IMR-90 (cell line): ENCODE results near the gene NFIA. TPM values are rescaled to one million over a fixed set of nuclear protein-coding genes. Genes with fewer than 3 reads are reported as not detected.

Source experiments
- ATAC-seq: fragments of 200-7000 bp; cut with Tn5 transposase; 2 replicates; pipeline ENCODE4 v1.9.1; 2020; ENCODE audit warnings: low read depth, mild to moderate bottlenecking, moderate library complexity
- BruUV-seq: library from RNA; stranded (reverse); fragments of 400-500 nt; replicated peaks from 2 replicates; lab custom pipeline; 2021; lab: Mats Ljungman, UMichigan
- CTCF ChIA-PET: fragments of 300-600 bp; formaldehyde crosslinking; extraction: SDS; loops from one replicate; lab custom pipeline; 2021; ENCODE audit warnings: antibody characterized with exemption; lab: Yijun Ruan, JAX
- POLR2A ChIA-PET: fragments of 300-600 bp; sonication (Branson Sonifier 250); formaldehyde crosslinking; loops from one replicate; lab custom pipeline; 2022; ENCODE audit warnings: antibody characterized with exemption; ENCODE audit not compliant: unreplicated experiment; lab: Charles Lee
- DNase-seq: peaks from one replicate; pipeline ENCODE4 v3.0.0; 2013
- H2AFZ ChIP-seq: replicated peaks from 2 replicates; pipeline ENCODE3; 2013; ENCODE audit warnings: low read length, mild to moderate bottlenecking; ENCODE audit not compliant: poor library complexity
- H2AK5ac ChIP-seq: 2 replicates; pipeline ENCODE4 v1.6.1; 2013; ENCODE audit warnings: low read depth, low read length, inconsistent platforms
- H2AK9ac ChIP-seq: replicated peaks from 2 replicates; pipeline ENCODE3; 2013; ENCODE audit warnings: mild to moderate bottlenecking, low read depth, low read length, moderate library complexity; ENCODE audit not compliant: poor library complexity
- H2BK120ac ChIP-seq: 2 replicates; pipeline ENCODE4 v1.6.1; 2013; ENCODE audit warnings: low read depth, low read length, inconsistent platforms
- H2BK15ac ChIP-seq: 3 replicates; pipeline ENCODE4 v1.6.1; 2013; ENCODE audit warnings: low read depth, low read length, inconsistent platforms
- H2BK20ac ChIP-seq: 2 replicates; pipeline ENCODE4 v1.6.1; 2013; ENCODE audit warnings: low read depth, mild to moderate bottlenecking, inconsistent platforms, low read length, moderate library complexity
- H2BK5ac ChIP-seq: 2 replicates; pipeline ENCODE4 v1.6.1; 2013; ENCODE audit warnings: mild to moderate bottlenecking, low read depth, low read length, inconsistent platforms; ENCODE audit not compliant: poor library complexity, severe bottlenecking
- H3K14ac ChIP-seq: replicated peaks from 2 replicates; pipeline ENCODE4 v1.6.1; 2013; ENCODE audit warnings: low read depth, low read length, inconsistent platforms
- H3K18ac ChIP-seq: 2 replicates; pipeline ENCODE4 v1.6.1; 2013; ENCODE audit warnings: low read depth, low read length, control low read depth
- H3K23ac ChIP-seq: 2 replicates; pipeline ENCODE4 v1.6.1; 2013; ENCODE audit warnings: low read depth, low read length, inconsistent platforms
- H3K27ac ChIP-seq: 2 replicates; pipeline ENCODE4 v1.5.1; 2013; ENCODE audit warnings: mild to moderate bottlenecking, control low read depth, low read length; ENCODE audit not compliant: insufficient read depth
- H3K27me3 ChIP-seq: 2 replicates; pipeline ENCODE4 v1.6.1; 2013; ENCODE audit warnings: low read length; ENCODE audit not compliant: control insufficient read depth, insufficient read depth
- H3K36me3 ChIP-seq: 2 replicates; pipeline ENCODE4 v1.6.1; 2013; ENCODE audit warnings: low read length, mixed read lengths; ENCODE audit not compliant: control insufficient read depth, insufficient read depth
- H3K4ac ChIP-seq: 2 replicates; pipeline ENCODE4 v1.6.1; 2013; ENCODE audit warnings: low read depth, low read length, inconsistent platforms
- H3K4me1 ChIP-seq: 2 replicates; pipeline ENCODE4 v1.6.1; 2013; ENCODE audit warnings: low read length, mixed read lengths; ENCODE audit not compliant: control insufficient read depth, insufficient read depth
- H3K4me2 ChIP-seq: 2 replicates; pipeline ENCODE4 v1.6.1; 2013; ENCODE audit warnings: low read depth, mild to moderate bottlenecking, control low read depth, low read length, moderate library complexity
- H3K4me3 ChIP-seq: 2 replicates; pipeline ENCODE4 v1.5.1; 2013; ENCODE audit warnings: low read depth, mild to moderate bottlenecking, control low read depth, low read length, moderate library complexity; ENCODE audit not compliant: insufficient read depth
- H3K56ac ChIP-seq: 2 replicates; pipeline ENCODE4 v1.6.1; 2013; ENCODE audit warnings: low read length, inconsistent platforms; ENCODE audit not compliant: insufficient read depth; ENCODE audit errors: extremely low read depth
- H3K79me1 ChIP-seq, 2 experiments: 2 replicates each; pipeline ENCODE4 v1.6.1; 2013; ENCODE audit warnings: low read length in 2 of 2, inconsistent platforms in 1 of 2, low read depth in 1 of 2
- H3K9ac ChIP-seq: 2 replicates; pipeline ENCODE4 v1.6.1; 2013; ENCODE audit warnings: low read depth, low read length, control low read depth
- H3K9me1 ChIP-seq: 2 replicates; pipeline ENCODE4 v1.6.1; 2013; ENCODE audit warnings: low read length, inconsistent platforms; ENCODE audit not compliant: insufficient read depth
- H3K9me3 ChIP-seq: 2 replicates; pipeline ENCODE4 v1.6.1; 2013; ENCODE audit warnings: low read length; ENCODE audit not compliant: control insufficient read depth, insufficient read depth
- H4K20me1 ChIP-seq: 2 replicates; pipeline ENCODE4 v1.6.1; 2013; ENCODE audit warnings: low read length, inconsistent platforms; ENCODE audit not compliant: insufficient read depth
- H4K5ac ChIP-seq: 2 replicates; pipeline ENCODE4 v1.6.1; 2013; ENCODE audit warnings: mild to moderate bottlenecking, low read depth, low read length, control low read depth
- H4K8ac ChIP-seq, 2 experiments: 2 replicates each; pipeline ENCODE4 v1.6.1; 2013; ENCODE audit warnings: low read depth in 2 of 2, low read length in 2 of 2, control low read depth in 1 of 2, inconsistent platforms in 1 of 2
- H4K91ac ChIP-seq: 2 replicates; pipeline ENCODE4 v1.6.1; 2013; ENCODE audit warnings: low read depth, low read length, inconsistent platforms; ENCODE audit not compliant: insufficient read depth
- CEBPB ChIP-seq: IDR thresholded peaks from 2 replicates; pipeline ENCODE4 v1.6.1; 2012; ENCODE audit warnings: low read depth, low read length, improper control_type of control experiment
- POLR2A ChIP-seq: IDR thresholded peaks from 2 replicates; pipeline ENCODE4 v1.6.1; 2012; ENCODE audit warnings: mild to moderate bottlenecking, low read depth, low read length
- RCOR1 ChIP-seq: IDR thresholded peaks from 2 replicates; pipeline ENCODE4 v1.6.1; 2012; ENCODE audit warnings: mild to moderate bottlenecking, low read length, improper control_type of control experiment; ENCODE audit not compliant: insufficient replicate concordance
- WGBS, 2 experiments: methylation state at CpG; one replicate each; pipeline versions ENCODE4 v1.1.5 to v1.1.7; 2013; ENCODE audit warnings: missing lambda C conversion rate in 2 of 2; ENCODE audit not compliant: insufficient read length in 1 of 2; ENCODE audit errors: extremely low coverage in 2 of 2; 5-methylcytosine and 5-hydroxymethylcytosine counted together
- dilution Hi-C: fragments of 300-500 bp; cut with HindIII; formaldehyde crosslinking; loops from one replicate; pipeline ENCODE4 v1.14.3; 2018; ENCODE audit warnings: low sequenced_read_pairs; ENCODE audit not compliant: unreplicated experiment
- in situ Hi-C: fragments of 300-500 bp; cut with MboI; formaldehyde crosslinking; loops from 3 replicates; pipeline ENCODE4 v1.14.3; 2019; ENCODE audit warnings: low sequenced_read_pairs, inconsistent platforms, mixed read lengths
- intact Hi-C: fragments of 100-400 bp; cut with micrococcal nuclease; formaldehyde crosslinking; loops from 2 replicates; pipeline ENCODE4 v1.10.0; 2022
- polyA plus RNA-seq, 3 experiments: library from polyadenylated mRNA; depleted of rRNA; stranded (reverse); fragments of >200 nt; gene quantifications; 2 replicates each; pipeline ENCODE4 v1.2.3, GENCODE V29; 2012; ENCODE audit warnings: low replicate concordance in 1 of 3
- total RNA-seq: library from RNA; depleted of rRNA; stranded (reverse); fragments of >200 nt; gene quantifications from 2 replicates; pipeline ENCODE4 v1.2.3, GENCODE V29; 2012

Gene NFIA
- total and polyA plus RNA-seq, 2 of the 4 experiments (the other 2 are of a cell fraction), result 1.6 to 2.2 TPM

DNA sequence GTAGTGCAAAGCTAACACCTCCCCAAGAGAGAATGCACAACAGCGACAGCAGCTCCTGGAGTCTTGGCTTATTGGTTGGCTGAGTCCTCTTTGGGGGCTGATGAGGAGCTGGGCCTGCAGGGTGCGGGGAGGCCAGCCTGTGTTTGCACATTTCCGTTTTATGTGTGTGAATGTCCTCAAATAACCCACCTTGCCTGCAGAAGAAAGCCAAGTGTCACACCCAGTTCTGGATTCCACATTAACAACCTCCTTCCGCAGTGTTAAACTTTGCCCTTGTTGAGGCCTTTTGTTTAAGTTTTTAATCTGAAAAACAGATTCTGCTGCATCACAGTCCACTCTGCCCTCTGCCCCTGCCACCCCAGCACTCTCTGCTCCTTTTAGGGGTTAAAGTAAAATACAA lies 368.1 kb downstream of the NFIA start:
- POLR2A ChIA-PET, result no interaction called here
- Histone ChIP-seq H3K23ac (no peak overlapping the region), H3K56ac (no peak overlapping the region), H4K8ac (no peak overlapping the region), H3K27me3 (no peaks in the 10 kb centered on the region; the same call in 1 of the 2 replicates), H3K18ac (no peak overlapping the region), H2BK15ac (no peak overlapping the region), H3K79me1 (no peaks in the 10 kb centered on the region), H2BK5ac (no peak overlapping the region), H4K91ac (no peak overlapping the region), H2AFZ (no peak overlapping the region), H2AK5ac (no peak overlapping the region), H3K36me3 (no peaks in the 10 kb centered on the region), H2AK9ac (no peak overlapping the region), H3K4me3 (no peak overlapping the region), H3K4me2 (no peak overlapping the region), H3K9me3 (no peaks in the 10 kb centered on the region), H3K27ac (no peak overlapping the region), H3K9me1 (no peaks in the 10 kb centered on the region), H3K4me1 (peaks cover 2% of the 10 kb centered on the region; the same call in 1 of the 2 replicates), H2BK120ac (no peak overlapping the region), H4K20me1 (no peaks in the 10 kb centered on the region), H2BK20ac (no peak overlapping the region), H4K5ac (no peak overlapping the region), H3K4ac (no peak overlapping the region), H3K9ac (no peak overlapping the region), H3K14ac (no peak overlapping the region)
- dilution Hi-C loops (no loop called here), in situ Hi-C loops (loop anchor here (10.0 kb wide), 1 partner anchor 476 kb away; no protein-coding TSS in a partner anchor), intact Hi-C loops (loop anchor here (5.0 kb wide), 2 partner anchors 248 to 268 kb away; no protein-coding TSS in a partner anchor)
- no TSS peak for BruUV-seq
- WGBS, 2 experiments, result no CpG with 5 or more reads among the region's 4 CpGs
- CTCF ChIA-PET, result no interaction called here
- DNase-seq (no peak), ATAC-seq (no peak)
- TF ChIP-seq RCOR1 (no peak), CEBPB (no peak), POLR2A (no peak)
